HG03108 (cell line): ENCODE data around the gene HTR4.

Experiments used
- ATAC-seq: cut with Tn5 transposase; IDR thresholded peaks from one replicate; pipeline ENCODE4 v1.9.1; 2021; ENCODE audit warnings: moderate library complexity; ENCODE audit not compliant: unreplicated experiment

Gene HTR4

DNA sequence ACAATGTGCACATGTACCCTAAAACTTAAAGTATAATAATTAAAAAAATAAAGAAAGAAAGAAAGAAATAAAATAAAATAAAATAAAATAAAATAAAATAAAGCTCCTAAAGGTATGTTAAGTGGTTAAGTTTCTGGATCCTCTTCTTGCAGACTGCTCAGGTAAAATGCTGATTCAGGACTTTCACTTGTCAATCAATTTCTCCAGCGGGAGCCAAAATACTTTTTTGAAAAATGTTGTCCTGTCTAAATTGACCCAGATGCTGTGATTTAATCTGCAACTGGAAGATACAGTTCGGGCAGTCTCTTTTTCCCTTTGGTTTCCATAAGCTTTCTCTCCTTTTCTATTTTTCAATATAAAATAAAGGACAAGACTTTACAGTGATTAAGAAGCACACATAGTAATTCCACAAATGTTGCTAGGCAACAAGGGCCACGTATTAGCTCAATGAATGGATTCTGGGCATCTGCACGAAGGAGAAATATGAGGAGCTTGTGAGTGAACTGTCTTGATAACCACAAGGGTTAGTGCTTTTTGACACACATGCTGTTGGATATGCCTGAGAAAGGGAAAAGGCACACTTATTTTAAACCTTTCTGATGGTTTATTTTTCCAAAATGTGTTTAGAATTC is 38.6 kb downstream of the HTR4 start:
- ATAC-seq: no peak

DNA sequence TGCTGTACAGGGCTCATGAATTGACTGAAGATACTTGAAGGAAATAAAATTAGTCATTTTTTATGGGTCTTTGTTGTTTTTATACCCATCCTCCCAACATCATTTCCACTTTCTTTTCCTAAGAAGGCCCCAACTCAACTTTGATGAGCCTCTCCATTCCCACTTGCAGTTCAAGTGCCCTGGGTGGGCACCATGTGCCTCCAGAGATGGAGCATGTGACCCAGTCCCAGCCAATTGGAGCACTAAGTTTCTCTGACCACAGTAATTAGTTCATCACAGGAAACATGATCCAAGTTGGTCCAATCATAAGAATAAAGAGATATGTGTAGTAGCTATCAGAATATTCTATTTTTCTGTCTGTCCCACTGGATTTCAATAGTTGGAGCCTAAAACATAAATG is 46.9 kb downstream of the HTR4 start:
- no peak for ATAC-seq

DNA sequence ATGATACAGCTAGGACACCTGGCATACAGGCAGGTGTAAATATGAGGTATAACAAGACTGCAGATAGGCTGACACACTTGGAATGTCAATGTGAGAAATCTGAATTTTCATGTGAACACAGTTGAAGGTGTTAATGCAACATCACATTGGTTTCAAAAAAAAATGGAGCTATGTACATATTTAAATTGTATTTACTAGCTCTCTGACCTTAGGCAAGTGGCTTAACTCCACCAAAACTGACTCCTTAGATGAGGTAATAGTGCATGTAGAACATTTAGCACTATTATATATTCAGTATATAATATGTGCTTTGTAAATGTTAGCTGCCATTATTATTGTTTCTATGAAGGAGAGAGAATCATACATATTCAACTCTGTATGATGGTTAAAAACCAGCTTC is 48.0 kb downstream of the HTR4 start:
- ATAC-seq: no peak

DNA sequence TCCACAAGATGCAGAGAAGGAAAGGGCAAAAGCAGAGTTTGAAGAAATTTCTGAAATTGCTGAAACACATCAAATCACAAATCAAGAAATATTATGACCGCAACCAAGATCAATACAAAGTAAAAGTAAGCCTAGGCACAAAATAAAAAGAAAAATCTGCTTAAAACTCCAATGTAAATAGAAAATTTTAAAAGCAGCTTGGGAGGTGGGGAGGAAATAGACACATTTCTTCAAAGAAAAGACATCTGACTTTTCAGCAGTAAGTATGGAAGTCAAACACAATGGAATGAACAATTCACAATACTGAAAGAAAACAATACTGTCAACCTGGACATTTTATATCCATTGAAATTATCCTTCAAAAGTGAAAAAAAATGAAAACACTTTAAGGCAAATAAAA is 55.1 kb downstream of the HTR4 start:
- ATAC-seq: no peak

DNA sequence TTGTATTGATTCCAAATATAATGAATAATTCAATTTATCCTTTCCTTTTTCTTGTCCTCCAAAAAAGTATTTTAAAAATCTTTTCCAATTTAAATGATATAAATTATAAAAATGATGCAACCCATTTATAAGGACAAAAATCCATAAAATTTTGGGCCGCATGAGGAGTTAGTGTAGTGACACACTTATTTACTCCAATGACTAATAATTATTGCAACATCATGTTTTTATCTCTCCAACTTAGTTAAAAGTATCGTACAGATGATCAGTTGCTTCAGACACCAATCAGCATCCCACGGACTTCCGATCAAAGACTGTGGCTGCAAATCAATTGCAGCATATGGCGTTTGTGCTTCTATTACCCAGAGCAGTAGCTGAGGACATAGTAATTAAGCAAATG is 58.6 kb downstream of the HTR4 start:
- no peak for ATAC-seq

DNA sequence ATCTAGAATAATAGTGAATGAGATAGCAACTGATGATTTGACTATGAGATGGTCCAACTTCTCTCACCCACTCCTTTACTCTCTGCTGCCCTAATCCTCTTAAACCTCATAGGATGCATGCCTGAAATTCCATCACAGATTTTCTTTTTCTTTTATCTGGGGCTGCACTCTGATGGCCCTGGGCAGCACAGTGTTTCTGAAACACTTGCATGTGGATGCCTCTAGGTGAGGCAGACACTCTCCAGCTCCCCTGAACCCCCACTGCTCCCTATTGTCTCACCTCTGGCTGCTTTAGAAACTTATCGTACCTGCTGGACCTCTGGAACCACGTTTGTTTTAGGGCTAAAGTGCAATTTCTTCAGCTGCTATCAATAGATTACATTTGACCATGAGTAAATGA is 67.5 kb downstream of the HTR4 start:
- no peak for ATAC-seq

DNA sequence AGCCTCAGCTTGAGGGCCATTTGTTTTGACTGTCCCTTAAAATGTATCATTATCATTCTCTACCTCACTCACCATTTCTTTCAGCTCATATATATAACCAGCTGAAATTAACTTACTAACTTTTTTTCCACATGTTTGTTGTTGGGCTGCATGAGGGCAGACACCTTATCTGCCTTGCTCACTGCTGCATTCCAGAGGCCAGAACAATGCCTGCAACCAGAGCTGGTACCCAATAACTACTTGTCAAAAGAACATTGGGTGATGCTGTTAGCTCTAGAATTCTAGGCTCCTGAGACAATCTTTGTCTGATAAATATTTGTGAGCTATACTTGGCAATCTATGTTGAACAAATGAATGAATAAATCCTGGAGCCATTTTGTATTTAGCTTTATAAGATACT is 68.3 kb downstream of the HTR4 start:
- ATAC-seq: no peak

DNA sequence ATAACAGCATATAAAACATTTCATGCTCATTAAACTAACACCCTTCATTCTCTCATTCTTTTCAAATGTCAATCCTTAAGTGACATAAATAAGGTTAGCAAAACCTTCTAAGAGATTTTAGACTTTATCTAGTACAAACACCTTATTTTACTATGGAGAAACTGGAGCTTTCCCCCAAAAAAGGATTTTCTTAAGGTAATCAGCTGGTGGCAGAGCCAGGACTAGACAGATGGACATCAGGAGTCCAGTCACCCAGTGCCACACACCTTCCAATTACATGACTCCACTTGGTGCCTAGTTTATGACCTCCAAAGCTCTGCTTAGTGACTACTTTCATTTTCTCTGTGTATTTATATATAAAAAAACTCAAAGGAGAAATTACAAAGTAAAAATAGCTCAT is 70.2 kb downstream of the HTR4 start:
- ATAC-seq: no peak

DNA sequence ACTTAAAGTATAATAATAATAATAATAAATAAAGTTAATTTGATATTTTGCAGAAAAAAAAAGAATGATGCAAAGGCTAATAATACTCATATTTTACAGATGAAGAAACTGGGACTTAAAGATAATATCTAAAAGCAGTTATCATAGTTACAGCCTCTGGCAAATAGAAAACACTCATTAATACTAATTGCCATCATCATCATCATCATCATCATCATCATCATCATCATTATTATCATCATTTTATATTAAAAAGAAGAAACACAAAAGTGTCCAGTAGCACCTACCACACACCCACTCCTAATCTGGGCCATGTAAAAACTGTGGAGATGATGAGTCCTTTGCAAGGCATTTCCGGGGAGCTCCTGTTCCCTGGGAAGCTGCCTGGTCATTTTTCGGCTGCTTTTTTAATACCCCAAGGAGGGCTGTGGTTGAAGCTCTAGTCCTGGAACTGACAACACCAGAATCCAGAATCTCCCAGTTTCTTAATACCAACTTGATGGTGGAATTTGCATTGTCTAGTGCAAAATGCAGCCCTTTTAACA is 70.8 kb downstream of the HTR4 start:
- no peak for ATAC-seq

DNA sequence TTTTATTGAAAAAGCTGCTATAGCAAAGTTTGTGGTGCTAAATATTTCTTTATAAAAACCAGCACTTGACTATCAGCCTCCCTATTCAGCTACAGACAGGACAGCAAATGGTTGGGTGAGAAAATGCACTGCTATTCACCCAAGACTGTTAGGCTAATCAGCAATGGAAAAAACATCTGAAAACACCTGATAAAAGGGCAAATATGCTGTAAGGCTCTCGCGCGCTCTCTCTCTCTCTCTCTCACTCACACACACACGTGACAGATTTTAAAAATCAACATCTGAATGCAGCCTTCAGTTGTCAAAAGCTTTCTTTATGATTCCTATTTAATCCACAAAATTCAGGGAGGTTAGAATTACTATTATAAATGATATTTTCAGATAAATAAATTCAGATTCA is 80.2 kb downstream of the HTR4 start:
- no peak for ATAC-seq

DNA sequence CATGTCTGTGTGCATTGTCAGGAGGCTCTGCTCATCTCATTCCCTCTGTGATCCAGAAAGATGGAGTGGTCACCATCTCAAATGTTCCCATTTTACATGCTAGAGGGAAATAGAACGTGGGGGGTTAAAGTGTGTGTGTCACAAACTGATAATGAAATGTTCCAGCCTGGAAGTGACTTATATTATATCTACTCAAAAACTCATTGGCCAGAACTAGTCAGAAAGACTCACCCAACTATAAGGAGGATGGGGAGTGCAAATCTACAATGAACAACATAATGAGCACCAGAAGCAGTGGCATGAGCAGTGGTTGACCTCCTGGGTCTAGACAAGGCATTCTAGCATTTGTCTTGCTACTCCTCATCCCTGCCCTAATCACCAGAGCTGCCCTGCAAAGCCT is 81.0 kb downstream of the HTR4 start:
- no peak for ATAC-seq

DNA sequence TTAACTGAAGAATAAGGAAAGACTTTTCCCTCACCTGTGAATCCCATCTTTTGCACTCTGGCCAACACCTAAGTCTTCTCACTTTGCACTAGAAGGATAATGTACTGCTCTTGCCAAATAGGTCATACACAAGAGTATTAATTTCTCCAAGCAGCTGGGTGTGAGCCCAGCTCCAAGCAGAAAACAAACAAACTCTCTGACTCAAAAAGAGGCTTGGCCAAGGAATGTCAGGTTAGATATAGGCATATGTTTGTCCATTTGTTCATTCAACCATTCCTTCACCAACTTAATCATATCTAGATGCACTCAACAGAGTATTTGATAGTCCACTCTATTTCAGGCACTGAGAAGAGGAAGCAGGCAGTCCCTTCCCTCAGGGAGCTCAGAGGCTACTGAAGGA is 84.4 kb downstream of the HTR4 start:
- no peak for ATAC-seq

DNA sequence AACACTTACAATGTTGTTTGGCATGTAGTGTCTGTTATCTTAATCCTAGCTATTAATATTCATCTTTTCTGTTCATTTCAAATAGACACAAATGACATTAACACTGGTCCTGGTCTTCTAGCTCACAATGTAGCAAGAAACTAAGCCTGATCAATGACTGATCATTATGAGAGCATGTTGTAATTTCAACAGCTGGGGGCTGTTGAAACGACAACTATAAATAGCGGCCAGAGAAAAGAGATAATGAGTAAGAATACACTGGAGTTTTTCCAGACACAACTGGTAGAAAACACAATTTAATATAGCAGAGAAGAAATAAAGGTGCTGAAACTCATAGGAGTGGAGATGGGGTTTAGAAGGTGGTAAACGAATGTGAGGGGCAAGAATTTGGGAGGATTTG is 89.2 kb downstream of the HTR4 start:
- ATAC-seq: no peak

DNA sequence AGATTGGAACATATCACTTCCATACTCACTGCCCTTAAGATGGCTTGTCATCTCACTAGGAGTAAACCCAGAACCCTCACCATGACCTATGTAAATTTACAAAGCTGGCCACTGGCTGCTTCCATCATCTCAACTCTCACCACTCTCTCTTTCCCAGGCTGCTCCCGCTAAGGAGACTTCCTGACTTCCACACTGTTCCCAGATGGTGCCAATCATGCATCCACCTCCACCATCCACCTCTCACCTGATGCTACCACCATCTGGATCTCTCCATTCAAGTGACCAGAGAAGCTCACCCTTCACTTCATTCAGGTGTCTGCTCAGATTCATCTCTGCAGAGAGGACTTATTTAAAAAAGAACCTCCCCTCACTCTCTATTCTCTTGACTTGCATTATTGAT is 91.3 kb downstream of the HTR4 start:
- ATAC-seq: no peak

DNA sequence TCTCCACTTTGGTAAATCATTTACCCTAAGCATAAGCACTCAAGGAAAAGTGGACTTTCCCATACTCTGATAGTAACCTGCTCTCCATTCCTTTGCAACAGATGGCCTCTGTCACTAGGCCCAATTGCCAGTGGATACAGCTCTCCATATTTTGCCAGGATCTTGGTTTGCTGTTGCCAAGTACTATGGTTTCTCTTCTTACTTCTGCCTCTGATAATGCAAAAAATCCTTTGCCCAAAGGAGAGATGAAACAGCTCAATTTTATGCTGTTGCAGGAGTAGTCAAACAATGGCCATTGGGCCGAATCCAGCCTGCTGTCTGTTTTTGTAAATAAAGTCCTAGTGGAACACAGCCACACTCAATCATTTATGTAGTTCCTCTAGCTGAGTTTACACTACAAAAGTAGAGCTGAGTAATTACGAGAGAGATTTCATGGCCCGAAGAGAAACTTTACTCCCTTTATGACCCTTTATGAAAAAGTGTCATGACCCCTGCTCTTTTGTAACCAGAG is 92.5 kb downstream of the HTR4 start:
- no peak for ATAC-seq

DNA sequence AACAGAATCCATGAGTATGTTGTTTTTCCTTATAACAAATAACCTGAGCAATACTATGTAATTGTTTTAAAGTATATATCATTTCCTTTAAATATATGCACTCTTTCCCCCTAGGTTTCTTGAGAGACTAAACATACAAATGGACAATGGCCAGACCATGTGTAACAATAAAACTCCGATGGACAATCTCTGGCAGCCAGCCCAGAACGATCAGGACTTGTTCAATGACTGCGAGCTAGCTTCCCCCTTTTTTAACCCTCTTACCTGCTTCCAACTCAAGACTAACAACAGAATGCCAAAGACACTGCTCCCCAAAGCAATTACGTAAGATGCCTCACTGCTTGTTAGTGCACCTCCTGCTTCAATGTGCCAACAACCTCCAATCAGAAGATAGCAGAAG is 94.9 kb downstream of the HTR4 start:
- ATAC-seq: no peak

DNA sequence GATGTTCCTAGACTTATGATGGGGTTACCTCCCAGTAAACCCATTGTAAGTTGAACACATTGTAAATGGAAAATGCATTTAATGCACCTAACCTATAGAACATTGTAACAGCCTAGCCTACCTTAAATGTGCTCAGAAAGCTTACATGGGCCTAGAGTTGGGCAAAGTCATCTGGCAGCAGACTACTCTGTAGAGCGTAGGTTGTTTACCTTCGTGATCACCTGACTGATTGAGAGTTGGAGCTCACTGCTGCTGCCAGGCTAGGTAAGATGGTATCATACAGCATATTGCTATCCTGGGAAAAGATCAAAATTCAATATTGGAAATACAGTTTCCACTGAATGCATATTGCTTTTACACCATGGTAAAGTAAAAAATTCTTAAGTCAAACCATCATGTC is 95.4 kb downstream of the HTR4 start:
- ATAC-seq: no peak

DNA sequence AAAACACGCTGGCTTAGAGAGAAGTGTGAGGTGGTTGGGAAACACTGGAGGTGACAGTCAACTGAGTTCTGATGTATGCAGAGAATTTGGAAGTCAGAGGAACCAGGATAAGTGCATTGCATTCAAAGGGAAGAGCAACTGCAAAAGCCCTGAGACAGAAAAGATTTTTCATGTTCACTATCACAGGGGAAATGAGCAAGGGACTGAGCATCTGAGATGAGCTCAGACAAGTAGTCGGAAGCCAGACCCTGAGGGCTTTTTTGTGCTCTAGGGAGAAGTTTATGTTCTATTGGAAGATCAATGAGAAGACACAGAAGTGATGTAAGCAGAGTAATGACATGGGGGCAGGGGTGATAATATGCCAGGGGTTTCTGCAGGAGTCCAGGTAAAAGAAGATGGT is 97.5 kb downstream of the HTR4 start:
- ATAC-seq: no peak

DNA sequence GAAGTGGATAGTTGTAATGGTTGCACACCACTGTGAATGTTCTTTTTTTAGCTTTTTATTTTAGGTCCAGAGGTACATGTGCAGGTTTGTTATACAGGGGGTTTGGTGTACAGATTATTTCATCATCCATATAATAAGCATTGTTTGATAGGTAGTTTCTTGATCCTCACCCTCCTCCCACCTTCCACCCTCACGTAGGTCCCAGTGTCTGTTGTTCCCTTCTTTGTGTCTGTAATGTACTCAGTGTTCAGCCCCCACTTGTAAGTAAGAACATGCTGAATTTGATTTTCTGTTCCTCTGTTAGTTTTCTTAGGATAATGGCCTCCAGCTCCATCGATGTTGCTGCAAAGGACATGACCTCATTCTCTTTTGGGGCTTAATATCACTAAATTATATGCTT is 99.7 kb downstream of the HTR4 start:
- no peak for ATAC-seq

DNA sequence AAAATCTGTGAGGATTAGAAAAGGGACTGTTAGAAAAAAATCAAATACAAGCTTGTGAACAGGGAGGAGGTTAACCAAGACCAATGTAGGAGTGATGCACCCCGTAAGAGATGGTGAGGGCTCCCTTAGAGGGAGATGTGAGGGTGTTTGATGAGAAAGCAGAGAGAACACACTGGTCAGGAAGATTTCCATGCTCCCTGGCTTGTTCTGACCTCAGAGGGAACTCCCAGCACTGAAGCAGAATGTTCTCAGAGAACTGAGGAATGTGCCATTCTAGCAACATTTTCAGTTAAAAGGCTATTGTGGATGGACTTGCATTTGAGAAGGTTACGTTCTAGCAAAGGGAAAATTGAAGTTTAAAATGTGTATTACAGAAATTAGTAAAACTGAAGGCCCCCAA is 110.6 kb downstream of the HTR4 start:
- no peak for ATAC-seq

DNA sequence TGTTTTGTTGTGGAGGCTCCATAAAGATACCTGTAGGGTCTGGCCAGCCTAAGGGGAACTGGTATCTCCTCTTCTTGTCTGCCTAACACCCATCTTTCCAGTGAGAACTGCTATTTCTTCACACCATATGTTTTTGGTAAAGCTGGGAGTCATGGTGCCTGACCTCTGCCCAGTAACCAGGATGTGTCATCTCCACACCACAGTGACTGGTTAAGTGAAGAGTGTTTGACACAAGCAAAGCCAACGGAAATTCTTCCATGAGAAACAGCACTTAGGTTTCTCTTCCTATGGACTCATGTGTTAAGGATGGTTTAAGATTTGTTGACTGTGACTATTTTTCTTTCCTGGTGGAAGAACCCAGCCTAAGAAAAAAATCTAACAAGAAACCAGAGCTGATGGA is 111.5 kb downstream of the HTR4 start:
- no peak for ATAC-seq

DNA sequence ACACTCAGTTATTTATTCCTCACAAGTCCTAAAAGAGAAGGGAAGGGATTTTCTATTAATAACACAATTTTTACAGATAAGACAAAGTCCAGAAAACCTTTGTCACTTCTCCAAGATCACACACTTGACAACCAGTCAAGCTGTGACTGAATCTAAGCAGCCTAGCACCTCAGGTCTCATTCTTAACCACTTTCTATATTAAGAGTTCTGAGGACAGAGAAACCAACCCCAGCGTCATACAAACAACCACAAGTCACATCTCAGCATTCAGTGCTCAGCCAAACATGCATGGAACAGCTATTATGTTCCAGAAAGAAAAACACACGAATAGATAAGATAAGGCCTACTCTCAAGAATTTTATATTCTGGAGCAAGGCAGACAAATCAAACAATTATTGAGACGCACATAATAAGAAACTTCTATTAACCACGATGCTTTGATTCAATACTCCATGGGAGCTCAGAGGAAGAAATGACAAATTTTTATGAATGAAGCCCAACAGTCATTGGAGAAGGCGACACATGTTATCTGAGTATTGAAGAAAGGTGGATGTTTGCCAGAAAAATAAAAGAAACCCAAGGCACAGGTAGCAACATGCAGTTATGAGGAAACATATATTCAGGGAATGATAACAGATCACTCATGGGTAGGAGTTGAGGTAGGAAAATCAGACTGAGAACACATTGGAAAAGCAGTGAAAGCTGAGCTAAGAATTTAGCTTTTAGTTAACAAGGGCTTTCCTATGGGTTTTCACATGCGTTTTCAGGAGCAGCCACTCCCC is 113.1 kb downstream of the HTR4 start:
- no peak for ATAC-seq
